Camera-type eye (tissue), 1 donor: ENCODE results near the gene UBE3B. TPM values are rescaled to one million over a fixed set of nuclear protein-coding genes. Genes with fewer than 3 reads are reported as not detected.

Experiments
- total RNA-seq: library from RNA; depleted of rRNA; stranded (reverse); fragments of >200 nt; gene quantifications from one replicate; pipeline ENCODE4 v1.2.3, GENCODE V29; 2014

UBE3B gene
- total RNA-seq = 71.2 TPM

GRCh38 chr12:109477185-109477962 lies at the start of gene UBE3B, which contains the start of gene KCTD10:
Gene UBE3B, plus strand, starts transcription at chr12:109477634. Its CDS starts 5,918 bp downstream, at chr12:109483552.
Gene KCTD10, minus strand, starts transcription at chr12:109477300. Its CDS starts 38 bp downstream, at chr12:109477262.

GRCh38 chr12:109573029-109573913 lies 95.8 kb downstream of the UBE3B start, which contains the start of the genes MMAB and MVK:
Gene MMAB, minus strand, starts transcription at chr12:109573504. Its CDS starts 24 bp downstream, at chr12:109573480.
Gene MVK, plus strand, starts transcription at chr12:109573794. Its CDS starts 1,029 bp downstream, at chr12:109574823.

Other genes with a start within 250 kb of the UBE3B start
- 3.4 TPM for gene FOXN4, start 168.3 kb upstream of the UBE3B start, total RNA-seq
- 0.82 TPM for gene MYO1H, start 129.7 kb upstream of the UBE3B start, total RNA-seq
- gene KCTD10, start 334 bp upstream of the UBE3B start, total RNA-seq = 59.8 TPM
- 19.2 TPM for gene MMAB, start 95.9 kb downstream of the UBE3B start, total RNA-seq
- gene MVK, start 96.2 kb downstream of the UBE3B start, total RNA-seq = 17.5 TPM
- gene FAM222A, start 236.2 kb downstream of the UBE3B start, total RNA-seq = 25.1 TPM